ENCODE measurements around the gene METTL3. TPM values are rescaled to one million over a fixed set of nuclear protein-coding genes. Genes with fewer than 3 reads are reported as not detected.

METTL3 gene
- total and polyA plus RNA-seq, 2 of the 13 experiments (the other 11 are each of a cell fraction or from before 2014, with no cell fraction given): 123 to 130 TPM

- 0 out of 2 replicates have a peak, but pooled peaks have one; percentile 15 for TF ChIP-seq ZNF318 (CRISPR knock-in tag; IDR thresholded peaks at IDR 0.05)
- TF ChIP-seq BCLAF1 (IDR thresholded peaks at IDR 0.05): no peak
- TF ChIP-seq MEIS2 (CRISPR knock-in tag; IDR thresholded peaks at IDR 0.05): no peak
- peak; percentile 91; the same call in 1 of the 2 replicates for TF ChIP-seq ZNF280D (CRISPR knock-in tag; IDR thresholded peaks at IDR 0.05)
- TF ChIP-seq NONO (IDR thresholded peaks at IDR 0.05): no peak
- TF ChIP-seq NONO (CRISPR knock-in tag; conservative IDR thresholded peaks at IDR 0.05): peak; percentile 92
- TF ChIP-seq NFYB (CRISPR knock-in tag; IDR thresholded peaks at IDR 0.05): peak; percentile 56
- TF ChIP-seq RAD51 (IDR thresholded peaks at IDR 0.05; ENCODE audit: borderline replicate concordance): peak; percentile 30; the same call in 1 of the 2 replicates
- peak; percentile 92; the same call in 1 of the 2 replicates for TF ChIP-seq ZNF749 (CRISPR knock-in tag; IDR thresholded peaks at IDR 0.05; ENCODE audit: borderline replicate concordance)
- peak; percentile 95 for TF ChIP-seq ZFX (CRISPR knock-in tag; IDR thresholded peaks at IDR 0.05; ENCODE audit: low read depth)
- TF ChIP-seq CEBPG (CRISPR knock-in tag; IDR thresholded peaks at IDR 0.05): peak; percentile 56; the same call in 1 of the 2 replicates
- TF ChIP-seq ZNF776 (CRISPR knock-in tag; IDR thresholded peaks at IDR 0.05): peak; percentile 78; the same call in 1 of the 2 replicates
- peak; percentile 86; the same call in 1 of the 2 replicates for TF ChIP-seq CENPT (CRISPR knock-in tag; IDR thresholded peaks at IDR 0.05; ENCODE audit: low read depth)
- TF ChIP-seq ZNF468 (CRISPR knock-in tag; IDR thresholded peaks at IDR 0.05): 0 out of 2 replicates have a peak, but pooled peaks have one; percentile 70
Measured at GRCh38 chr14:21510735-21511657, at the start of gene METTL3 (continued).
